ENCODE measurements around the gene COPE.
"Not testable (repeated sequence)": the region's sequence is repeated elsewhere in the genome, so short reads cannot be mapped to it uniquely, and the experiment has no call there.

Gene COPE

DNA sequence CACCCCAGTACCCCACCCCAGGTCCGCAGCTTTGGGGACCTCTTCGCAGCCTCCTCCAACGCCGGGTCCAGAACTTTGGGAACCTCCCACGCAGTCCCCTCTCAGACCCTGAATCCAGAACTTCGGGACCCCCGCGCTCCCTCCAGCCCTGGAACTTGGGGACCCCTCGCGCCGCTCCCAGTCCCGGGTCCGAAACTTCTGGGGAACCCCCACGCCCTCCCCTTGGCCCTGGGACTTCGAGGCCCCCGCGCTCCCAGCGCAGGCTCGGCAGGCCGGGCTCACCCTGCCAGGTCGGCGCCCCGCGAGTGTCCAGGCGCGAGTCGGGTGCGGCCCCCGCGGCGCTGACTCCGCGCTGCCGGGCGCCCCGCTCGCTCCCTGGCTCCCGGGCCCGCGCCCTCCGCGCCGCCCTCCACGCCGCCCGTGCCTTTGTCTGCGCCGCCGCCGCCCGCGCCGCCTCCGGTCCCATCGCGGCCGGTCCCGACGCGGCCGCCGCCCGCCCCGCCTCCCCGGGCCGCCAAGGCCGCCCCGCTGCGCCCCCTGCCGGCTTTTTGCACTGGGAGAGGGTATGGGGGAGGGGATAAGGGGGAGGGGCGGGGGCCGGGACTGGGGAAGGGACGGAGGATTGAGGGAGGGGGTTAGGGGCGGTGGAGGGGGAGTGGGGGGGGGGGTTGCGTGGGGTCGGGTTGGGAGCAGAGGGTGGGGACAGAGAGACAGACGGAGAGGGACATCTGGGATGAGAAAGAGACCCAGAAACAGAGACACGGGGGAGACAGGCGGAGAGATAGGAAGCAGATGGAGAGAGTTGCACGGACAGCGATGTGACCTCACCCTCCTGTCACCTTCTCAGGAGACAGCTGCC, 21.8 kb upstream of the COPE start, which contains the start of gene HOMER3:
HOMER3 (minus strand) TSS at position 449 of the 859 bp plus-strand sequence. CDS start 2,235 bp downstream, outside the sequence.
- peak; percentile 90 for DNase-seq

DNA sequence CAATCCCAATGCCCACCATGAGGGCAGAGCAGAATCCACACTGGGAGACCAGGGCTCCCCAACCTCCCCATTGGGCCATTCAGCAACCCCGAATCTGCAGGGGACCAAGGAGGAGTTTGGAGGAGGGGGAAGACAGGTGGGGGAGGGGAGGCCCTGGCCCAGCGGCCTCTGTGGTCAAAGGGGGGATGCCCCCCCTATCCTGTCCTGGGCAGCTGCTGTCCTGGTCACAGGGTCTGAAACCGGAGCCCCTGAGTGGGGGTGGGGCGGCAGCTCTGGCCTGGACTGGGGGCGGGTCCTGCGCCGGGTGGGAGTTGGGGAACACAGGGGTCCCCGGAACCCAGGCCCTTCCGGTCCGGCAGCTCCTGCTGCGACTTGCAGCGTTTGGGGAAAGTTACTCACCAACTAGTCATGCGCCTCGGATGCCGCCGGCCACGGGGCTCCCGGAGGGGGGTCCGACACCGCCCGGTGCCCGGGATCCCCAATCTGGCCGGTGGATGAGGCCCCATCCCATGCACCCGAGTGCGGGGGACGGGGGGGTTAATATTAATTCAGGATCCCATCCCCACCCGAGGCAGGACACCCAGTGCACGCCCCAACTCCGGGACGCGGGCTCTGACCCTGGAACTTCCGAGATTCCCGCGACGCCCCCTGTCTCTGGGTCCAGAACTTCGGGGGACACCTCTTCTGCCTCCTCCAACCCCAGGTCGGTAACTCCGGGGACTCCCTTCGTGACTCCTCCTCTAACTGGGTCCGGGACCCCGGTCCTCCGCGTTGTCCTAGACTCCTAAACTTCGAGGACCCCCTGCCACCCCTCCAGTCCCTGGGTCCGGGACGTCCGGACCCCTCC, 21.0 kb upstream of the COPE start:
- DNase-seq = peak; percentile 82

DNA sequence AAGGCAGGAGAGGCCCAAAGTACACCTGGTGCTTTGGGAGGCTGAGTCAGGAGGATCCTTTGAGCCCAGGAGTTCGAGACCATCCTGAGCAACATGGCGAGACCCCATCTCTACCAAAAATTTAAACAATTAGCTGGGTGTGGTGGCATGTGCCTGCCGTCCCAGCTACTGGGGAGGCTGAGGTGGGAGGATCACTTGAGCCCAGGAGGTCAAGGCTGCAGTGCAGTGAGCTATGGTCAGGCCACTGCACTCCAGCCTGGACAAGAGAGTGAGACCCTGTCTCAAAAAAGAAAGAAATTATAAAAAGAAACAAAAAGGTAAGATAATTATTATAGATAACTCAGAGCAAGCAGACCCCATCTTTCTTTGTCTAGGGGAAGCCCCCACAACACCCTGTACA, 20.0 kb upstream of the COPE start:
- no peak for DNase-seq

DNA sequence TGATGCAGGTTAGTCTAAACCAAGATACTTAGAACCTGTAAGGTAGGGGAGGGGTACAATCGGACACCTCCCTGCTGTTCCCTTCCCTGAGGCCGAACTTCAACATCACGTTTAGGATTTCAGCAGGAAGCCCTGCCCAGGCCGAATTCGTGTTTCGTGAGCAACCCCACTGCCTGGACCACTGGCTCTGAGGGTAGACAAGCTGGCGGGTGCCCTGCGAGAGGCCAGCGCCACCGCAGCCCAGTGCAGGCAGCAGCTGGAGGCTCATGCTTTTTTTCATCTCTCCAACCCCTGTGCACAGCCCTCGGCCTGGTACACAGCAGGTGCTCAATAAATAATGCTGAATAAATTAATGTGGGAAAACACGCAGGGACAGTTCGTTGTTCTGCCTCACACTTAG, 14.1 kb upstream of the COPE start:
- DNase-seq = no peak

DNA sequence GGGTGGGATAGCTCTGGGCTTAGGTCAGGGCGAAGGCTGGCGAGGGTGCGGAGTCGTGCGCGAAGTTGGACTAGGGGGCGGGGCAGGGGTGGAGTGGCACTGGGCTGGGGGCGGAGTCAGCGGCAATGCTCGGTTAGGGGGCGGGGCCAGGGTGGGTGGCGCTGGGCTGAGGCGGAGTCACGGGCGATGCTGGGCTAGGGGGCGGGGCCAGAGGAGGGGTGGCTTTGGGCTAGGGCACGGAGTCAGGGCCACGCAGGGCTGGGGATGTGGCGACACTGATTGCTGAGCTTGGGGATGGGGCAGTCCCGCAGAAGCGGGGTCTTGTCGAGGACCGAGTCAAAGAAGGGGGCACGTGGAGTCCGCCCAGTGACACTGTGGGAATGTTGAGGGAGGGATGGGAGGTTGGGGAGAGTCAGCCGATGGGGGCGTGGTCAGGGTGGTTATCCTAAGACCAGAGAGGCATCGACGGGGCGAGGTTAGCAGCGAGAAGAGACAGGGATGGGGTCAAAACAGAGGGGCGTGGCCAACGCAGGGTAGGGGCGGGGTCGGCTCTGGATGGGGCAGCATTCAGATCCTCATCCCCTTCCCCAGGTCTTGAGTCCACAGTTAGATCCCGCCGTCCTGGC, 13.1 kb upstream of the COPE start:
- DNase-seq = peak; percentile 88

DNA sequence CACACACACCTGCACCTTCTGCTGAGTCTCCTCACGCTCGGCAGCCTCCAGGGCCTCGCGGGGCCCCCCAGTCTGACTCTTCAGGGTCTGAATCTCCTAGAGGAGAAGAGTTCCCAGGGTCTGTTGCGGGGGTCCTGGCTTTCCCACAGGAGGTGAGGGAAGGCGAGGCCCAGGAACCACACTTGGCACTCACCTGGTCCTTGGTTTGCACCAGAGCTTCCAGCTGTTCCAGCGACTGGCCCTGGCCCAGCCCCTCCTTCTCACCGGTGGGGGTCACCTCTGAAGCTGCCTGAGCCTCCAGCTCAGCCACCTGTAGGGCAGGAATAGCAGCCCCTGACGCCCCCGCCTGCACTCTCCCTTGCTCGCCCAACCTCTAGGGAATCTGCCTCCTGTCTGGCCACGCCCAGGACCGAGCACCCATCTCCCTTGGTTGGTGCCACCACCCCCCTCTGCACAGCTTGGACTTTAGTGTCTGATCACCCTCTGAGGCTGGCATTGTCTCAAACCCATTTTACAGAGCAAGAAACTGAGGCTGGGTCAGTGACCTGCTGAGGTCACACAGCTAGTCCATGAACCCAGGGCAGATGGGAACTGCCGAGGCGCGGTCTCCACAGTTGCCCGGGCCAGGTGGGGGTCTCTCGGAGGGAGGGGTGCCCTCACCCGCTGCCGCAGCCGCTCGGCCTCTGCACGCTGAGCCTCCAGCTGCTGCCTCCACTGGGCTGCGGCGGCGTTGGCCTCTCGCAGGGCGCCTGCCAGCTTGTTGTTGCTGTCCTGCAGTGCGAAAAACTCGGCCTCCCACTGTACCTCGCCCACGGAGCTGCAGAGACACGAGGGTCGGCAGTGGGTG, 12.4 kb upstream of the COPE start:
- no peak for DNase-seq

DNA sequence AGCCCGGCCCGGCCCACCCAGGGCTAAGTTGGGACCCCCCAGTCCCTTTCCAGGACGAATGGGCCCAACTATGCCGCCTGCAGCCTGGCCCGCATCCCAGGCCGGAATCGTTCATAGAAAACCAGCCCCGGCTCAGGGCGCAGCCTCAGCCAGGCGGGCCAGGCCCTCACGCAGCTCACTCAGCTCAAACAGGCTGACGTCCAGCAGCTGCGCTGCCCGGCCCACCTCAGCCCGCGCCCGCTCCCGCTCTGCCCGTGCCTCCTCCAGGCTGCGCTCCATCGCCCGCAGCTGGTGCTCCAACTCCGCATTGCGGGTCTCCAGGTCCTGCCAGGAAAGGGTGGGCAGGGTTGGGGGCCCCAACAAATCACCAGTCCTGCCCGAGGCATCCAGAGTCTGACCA, 10.1 kb upstream of the COPE start:
- DNase-seq = no peak

DNA sequence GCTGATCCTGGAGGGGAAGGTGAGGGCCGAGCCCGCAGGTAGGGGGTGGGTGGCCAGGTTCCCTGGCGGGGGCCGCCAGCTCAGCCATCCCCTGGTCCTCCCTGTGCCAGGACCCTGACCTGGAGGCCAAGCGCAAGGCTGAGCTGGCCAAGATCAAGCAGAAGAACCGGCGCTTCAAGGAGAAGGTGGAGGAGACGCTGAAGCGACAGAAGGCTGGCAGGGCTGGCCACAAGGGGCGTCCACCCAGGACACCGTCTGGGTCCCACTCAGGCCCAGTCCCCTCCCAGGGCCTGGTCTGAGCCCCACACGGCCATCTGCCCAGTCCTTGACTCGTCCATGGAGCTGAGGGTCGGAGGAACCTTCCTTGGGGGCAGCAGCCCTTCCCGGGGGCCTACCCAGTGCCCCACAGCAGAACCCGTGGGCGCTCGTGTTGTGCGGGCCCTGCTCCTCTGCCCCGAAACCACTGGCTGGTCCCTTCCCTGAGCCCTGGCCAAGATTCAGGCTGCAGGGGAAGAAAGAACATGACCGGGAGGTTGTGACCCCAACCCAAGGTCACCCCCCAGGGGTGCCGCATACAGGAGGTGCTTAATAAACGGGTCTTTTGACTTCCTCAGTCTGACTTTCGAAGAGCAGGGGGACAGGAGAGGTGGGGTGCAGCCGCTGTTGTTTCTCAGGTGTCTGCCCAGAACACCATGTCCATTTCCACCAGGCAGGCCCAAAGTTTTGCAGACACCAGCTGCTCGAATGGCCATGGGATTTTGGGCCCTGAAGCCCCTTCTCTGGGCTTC, 9.0 kb upstream of the COPE start:
- no peak for DNase-seq

DNA sequence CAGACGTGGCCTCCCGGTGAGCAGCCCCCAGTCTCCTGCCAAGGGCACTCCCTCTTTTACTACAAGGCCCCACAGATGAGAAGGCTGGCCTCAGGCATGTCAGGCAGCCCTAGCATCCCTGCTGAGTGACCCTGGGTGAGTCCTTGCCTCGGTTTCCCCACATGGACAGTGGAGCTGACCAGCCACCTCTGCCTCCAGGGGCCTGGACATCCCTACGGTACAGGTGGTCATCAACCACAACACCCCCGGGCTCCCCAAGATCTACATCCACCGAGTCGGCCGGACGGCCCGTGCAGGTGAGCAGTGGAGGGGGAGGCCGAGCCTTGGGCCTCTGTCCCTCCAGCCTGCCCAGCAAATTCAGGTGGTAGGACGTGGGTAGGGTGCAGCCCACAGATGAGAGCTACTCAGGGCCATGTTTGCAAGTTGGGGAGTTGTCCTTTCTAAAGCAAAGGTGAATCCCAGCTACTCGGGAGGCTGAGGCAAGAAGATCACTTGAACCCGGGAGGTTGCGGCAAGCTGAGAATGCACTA, 5.6 kb upstream of the COPE start:
- no peak for DNase-seq

DNA sequence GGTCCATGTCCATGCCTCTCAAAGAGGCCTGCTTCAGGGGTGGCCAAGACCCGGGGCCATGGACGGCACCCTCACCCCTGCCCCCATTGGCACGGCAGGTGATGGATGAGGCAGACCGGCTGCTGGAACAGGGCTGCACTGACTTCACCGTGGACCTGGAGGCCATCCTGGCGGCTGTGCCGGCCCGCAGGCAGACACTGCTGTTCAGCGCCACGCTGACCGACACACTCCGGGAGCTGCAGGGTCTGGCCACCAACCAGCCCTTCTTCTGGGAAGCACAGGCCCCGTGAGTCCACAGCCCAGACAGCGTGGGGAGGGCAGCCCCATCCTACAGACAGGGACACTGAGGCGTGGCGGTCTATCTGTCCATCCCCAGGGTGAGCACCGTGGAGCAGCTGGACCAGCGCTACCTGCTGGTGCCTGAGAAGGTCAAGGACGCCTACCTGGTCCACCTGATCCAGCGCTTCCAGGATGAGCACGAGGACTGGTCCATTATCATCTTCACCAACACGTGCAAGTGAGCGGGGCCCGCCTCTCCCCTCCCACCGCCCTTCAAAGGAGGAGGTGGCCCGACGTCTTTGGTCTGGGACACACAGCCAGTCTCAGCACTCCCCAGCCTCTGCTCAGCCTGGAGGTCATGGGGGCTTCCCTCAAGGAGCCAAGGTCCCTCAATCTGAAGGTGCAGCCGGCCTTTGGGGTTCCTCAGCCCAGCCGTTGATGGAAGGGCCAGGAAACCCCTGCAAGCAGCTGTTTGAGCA, 3.2 kb upstream of the COPE start:
- no peak for DNase-seq

DNA sequence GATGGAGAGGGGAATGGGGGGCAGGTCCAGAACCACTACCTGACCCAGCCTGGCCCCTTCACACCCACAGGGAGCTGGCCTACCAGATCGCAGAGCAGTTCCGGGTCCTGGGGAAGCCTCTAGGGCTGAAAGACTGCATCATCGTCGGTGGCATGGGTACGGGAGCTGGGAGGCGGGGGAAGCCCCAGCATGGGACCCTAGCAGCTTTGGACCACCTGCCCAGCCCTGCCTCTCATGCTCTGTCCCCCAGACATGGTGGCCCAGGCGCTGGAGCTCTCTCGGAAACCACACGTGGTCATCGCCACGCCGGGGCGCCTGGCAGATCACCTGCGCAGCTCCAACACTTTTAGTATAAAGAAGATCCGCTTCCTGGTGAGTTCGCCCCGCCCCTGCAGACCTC, 2.4 kb upstream of the COPE start:
- DNase-seq = no peak

DNA sequence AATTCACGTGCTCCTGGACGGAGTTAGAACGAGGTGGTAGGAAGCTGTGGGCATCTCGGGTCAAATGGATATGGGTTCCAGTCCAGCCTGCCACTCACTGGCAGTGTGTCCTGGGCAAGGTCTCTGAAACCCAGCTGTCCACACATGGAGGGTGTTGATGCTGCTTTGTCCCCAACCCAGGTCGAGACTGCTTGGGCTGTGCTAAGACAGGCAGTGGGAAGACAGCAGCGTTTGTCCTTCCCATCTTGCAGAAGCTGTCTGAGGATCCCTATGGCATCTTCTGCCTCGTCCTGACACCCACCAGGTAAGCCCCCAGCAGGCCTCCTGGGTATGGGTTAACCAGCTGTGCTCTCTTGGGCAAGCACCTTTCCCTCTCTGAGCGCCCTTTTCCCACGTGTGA, 1.2 kb upstream of the COPE start:
- no peak for DNase-seq

DNA sequence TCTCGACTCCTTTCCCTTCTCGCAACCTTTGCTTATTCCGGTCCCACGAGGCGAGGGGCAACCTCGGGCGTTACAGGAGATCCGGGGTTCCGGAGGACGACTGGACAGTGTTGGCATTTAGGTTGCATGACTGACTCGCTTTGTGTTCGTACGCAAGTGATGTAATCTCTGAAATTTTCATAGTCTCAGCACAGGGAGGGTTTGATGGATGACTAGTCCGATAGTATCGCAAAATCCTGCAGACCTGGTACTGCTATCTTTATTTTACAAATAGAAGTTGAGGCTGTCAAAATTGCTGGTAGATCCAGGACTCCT, 670 bp upstream of the COPE start:
- no peak for DNase-seq

DNA sequence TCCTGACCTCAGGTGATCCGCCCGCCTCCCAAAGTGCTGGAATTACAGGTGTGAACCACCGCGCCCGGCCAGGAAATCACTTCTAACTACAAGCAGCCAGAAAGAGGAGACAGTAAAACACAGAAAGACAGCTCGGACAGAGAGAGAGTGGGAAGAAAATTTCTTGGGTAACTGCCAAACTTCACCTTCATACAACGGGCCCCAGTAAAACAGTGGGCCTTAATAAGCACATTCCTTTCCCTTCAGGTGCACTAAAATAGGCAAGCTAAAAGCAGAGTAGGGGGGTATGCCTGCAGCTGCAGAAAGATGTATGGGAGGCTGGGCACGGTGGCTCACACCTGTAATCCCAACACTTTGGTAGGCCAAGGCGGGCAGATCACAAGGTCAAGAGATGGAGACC, 1.6 kb downstream of the COPE start:
- DNase-seq = not testable (repeated sequence)

DNA sequence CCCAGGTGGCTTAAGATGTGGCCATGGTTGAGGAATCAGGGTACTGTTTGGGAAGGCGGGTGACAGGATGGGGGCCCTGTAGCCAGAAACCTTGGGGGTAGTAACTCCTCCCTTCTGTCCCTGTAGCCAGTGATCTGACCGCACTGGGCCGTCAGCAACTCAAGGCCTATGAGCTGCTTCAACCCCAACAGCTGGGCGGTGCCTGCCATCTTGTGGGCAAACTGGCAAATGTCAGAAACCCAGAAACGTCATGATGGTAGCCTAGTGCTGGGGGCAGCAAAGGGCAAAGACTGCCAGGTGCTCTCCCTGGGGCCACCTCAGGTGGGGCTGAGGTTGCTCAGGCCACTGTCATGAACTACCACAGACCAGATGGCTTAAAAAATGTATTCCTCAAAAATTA, 3.5 kb downstream of the COPE start:
- DNase-seq = peak; percentile 65

DNA sequence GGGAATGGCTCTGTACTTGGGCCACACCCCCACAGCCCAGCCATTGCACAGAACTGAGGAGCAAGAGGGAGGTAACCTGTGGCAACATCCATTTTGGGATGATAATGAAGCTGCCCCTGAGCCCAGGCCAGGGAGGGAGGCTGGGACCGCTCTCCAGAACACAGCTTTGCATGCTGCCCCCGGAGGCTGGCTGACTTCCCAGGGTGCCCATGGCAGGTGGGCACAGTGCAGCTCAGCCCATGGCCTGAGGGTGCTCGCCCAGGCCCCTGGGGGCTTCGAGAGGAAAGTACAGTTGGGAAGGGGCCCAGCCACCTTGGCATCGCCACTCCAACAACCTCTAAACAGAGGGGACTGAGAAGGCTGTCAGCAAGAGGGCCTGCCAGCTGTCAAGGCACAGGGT, 5.7 kb downstream of the COPE start:
- DNase-seq = no peak

DNA sequence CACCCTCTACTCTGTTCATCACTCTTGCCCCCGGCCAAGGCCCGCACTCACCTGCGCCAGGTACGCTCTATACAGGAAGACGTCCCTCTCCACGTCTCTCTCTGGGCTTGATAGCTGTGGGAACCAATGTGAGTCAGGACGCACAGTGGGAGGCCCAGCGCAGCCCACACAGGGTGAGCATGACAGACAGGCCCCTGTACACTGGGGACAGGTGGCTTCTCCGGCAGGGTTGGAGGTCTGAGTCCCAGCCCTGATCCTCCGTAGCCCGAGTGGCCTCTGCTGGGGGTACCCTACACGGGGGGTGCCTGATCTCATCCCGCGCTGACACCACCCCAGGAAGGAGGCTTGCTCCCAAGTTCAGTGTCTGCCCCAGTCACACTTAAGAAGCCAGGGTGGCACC, 6.3 kb downstream of the COPE start:
- no peak for DNase-seq

DNA sequence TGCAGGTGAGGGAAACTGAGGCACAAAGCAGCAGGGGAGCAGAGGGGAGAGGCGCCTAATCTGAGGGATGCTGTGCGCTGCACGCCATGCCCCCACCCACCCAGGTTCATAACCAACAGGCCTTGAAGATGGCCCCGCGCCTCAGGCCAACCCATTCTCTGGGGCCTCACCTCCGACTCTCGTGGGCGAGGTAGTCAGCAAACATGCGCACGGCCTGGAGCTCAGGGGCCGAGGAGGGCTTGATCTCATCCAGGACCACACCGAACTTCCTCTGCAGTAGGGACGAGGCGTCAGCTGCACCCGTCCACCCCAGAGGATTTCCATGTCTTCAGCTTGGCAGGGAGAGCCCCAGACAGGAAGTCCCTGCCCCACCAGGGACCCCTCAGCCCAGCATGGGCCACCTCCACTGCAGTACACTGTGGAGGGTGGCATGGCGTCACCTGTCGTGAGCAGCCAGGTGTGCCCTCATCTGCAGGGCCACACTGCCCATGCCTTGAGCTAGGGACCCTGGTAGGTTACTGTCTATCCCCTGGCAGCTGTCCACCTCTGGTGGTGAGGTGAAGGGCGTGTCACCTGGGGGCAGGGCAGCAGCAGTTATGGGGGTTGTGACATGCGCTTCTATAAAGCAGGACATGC, 8.3 kb downstream of the COPE start:
- no peak for DNase-seq

DNA sequence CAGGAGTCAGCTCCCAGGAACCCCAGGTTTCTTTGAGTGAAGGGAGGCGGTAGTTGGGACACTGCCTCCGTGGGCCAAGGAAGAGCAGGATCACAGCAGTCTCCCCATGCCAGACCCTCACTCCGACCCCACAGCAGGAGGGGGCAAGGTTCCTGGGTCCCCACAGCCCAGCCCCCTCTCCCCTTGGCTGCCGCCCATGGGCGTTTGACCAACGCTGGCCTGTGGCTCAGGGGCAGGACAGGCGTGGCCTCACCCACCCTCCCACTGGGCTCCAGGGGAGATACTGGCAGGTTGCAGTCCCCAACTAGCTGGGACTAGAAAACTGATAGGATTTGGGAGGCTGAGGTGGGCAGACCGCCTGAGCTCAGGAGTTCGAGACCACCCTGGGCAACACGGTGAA, 9.2 kb downstream of the COPE start:
- DNase-seq = no peak

DNA sequence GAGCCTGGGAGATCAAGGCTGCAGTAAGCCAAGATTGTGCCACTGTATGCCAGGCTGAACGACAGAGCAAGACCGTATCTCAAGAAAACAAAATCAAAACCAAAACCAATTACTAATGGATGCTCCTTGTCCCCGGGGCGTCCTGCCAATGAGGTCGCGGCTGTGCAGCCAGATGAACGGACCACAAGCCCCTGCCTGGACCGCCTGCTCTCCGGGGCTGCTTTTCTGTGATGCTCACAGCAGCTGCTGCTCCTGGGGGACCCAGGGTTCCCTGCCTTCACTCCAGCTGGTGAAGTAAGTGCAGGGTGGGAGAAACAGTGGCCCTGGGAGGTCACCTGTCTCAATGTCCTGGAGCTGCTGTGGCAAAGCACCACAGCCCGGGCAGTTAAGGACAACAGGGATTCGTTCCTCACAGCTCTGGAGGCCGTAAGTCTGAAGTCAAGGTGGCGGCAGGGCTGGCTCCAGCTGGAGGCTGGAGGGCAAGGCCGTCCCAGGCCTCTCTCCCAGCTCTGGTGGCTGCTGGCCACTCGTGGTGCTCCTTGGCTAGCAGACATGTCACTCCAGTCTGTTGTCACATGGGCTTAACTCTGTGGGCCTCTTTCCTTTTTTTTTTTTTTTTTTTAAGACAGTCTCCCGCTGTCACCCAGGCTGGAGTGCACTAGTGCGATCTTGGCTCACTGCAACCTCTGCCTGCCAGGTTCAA, 10.1 kb downstream of the COPE start:
- no peak for DNase-seq
